GM21526 (cell line): Measurements from ENCODE around the gene TCP10L.
"Not testable (repeated sequence)": the region's sequence is repeated elsewhere in the genome, so short reads cannot be mapped to it uniquely, and the experiment has no call there.

Experiments used
- ATAC-seq: cut with Tn5 transposase; IDR thresholded peaks from one replicate; pipeline ENCODE4 v1.9.1; 2021; ENCODE audit warnings: moderate library complexity; ENCODE audit not compliant: unreplicated experiment, low FRiP score

Gene TCP10L

GRCh38 chr21:32585042-32585710 is at the start of gene TCP10L:
Gene TCP10L, minus strand, starts transcription at chr21:32585523. Its CDS starts 1,219 bp downstream, at chr21:32584304.
- no peak for ATAC-seq

GRCh38 chr21:32626621-32627196 is 41.4 kb upstream of the TCP10L start:
- no peak for ATAC-seq

GRCh38 chr21:32618218-32618617 is 32.9 kb upstream of the TCP10L start:
- not testable (repeated sequence) for ATAC-seq

DNA sequence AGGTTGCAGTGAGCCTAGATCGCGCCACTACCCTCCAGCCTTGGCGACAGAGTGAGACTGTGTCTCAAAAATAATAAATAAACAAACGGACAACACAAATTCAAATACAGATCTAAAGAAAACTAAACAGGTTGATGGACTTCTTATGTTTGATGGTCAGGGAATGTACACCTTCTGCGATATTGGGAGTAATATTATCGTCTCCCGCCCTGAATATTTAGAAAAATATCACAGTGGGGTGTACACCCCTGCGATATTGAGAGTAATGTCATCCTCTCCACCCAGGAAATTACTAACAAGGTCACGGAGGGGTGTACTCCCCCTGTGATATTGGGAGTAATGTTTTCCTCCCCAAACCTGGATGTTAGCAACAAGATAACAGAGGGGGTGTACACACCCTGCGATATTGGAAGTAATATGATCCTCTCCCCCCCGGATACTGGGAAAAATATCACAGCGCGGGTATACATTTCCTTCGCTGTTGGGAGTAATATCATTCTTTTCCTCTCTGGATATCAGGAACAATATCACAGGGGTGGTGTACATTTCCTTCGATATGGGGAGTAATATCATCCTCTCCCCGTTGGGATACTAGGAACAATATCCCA is 28.2 kb upstream of the TCP10L start:
- ATAC-seq = no peak

DNA sequence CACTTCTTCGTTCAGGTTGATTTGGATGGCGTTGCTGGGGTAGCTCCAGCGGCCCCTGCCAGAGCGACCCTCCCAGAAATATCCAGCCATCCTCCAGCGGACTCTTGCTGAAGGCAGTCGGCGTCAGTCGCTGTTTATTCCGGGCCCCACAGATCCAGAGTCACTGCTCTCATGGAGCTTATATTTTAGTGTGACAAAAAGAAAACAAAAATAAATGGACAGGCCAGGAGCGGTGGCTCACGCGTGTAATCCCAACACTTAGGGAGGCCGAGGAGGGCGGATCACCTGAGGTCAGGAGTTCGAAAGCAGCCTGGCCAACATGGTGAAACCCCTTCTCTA is 27.6 kb upstream of the TCP10L start:
- no peak for ATAC-seq

GRCh38 chr21:32612075-32612998 is 27.0 kb upstream of the TCP10L start, which contains the start of gene CFAP298:
Gene CFAP298, minus strand, starts transcription at chr21:32612377. Its CDS starts 134 bp downstream, at chr21:32612243.
- peak; percentile 95 for ATAC-seq

DNA sequence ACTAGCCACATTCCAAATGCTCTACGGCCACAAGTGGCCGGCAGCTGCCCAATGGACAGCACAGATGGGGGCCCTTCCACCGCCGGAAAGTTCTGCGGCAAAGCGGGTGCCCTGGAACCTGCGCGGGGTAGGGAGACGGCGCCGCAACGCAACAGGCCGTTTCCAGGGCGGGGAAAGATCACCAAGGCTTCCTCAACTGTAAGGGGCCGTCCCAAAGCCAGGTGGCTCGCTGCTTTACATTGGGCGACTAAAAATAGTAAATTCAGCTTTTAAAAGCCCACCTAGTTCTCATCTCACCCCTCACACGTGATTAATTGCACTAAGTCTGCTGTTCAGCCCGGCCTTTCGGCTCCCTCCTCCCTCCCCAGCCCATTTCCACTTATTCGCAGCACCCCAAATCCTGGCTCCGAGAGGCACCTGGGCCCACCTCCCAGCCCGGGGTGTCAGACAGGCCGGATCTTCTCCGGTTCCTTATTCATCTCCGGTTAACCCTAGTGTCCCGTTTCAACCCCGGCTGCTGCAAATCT is 26.2 kb upstream of the TCP10L start:
- peak; percentile 11 for ATAC-seq

- ATAC-seq = not testable (repeated sequence)
Measured at GRCh38 chr21:32610940-32611339, 25.6 kb upstream of the TCP10L start.

DNA sequence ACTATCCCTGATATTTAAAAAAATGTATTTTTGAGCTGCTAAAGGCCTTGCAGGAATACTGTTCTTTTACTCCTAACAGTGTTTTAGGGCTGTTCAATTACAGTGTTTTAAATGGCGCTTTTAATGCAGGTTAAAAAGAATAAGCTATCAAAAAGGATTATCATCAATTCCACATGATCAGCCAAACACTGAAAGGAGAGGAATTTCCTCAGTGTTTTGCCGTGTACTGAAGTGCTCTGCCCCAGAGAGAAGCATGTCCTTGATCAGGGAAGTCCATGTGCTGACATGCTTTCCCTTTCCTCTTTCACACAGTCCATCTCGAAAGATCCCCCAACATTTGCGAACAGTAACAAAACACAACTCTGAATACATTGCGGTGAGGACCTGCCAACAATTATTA is 23.5 kb upstream of the TCP10L start:
- ATAC-seq = no peak

DNA sequence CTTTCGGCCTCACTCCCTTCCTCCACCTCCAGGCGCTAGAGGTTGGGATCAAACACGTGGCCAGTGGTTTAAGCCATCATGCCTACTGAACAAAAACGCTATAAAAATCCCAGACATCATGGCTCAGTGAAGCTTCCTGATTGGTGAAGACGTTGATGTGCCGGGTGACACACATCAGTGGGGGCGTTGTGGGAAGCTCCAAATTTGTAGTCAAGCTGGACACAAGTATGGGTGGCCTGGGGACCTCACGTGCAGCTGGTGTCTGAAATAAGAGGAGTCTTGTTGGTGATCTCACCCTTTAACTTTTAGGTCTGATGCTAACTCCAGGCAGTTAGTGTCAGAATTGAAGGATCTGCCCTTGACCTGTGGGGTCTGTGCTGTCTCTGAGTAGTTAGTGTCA is 20.1 kb upstream of the TCP10L start:
- ATAC-seq = no peak

DNA sequence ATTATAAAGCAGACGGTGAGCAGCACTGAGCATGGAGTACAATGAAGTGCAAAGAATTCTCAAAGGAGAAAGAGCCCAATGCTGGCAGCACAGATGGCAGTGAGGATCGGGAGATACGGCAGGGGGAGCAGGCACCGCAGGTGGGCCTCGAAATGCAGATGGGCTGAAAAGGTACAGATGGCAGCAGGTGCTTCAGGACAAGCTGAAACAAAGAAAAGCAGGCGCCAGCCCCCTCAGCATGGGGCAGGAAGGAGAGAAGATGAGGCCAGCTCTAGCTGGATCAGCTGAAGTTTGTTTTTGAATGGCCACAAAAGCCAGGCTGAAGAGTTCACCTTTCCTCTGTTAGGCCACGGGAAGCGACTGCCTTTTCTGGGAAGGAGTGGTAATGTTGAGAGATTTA is 19.1 kb upstream of the TCP10L start:
- no peak for ATAC-seq

- ATAC-seq = no peak
Measured at GRCh38 chr21:32603131-32603530, 17.8 kb upstream of the TCP10L start.

- no peak for ATAC-seq
Measured at GRCh38 chr21:32602099-32602498, 16.8 kb upstream of the TCP10L start.

- ATAC-seq = no peak
Measured at GRCh38 chr21:32599526-32599925, 14.2 kb upstream of the TCP10L start.

DNA sequence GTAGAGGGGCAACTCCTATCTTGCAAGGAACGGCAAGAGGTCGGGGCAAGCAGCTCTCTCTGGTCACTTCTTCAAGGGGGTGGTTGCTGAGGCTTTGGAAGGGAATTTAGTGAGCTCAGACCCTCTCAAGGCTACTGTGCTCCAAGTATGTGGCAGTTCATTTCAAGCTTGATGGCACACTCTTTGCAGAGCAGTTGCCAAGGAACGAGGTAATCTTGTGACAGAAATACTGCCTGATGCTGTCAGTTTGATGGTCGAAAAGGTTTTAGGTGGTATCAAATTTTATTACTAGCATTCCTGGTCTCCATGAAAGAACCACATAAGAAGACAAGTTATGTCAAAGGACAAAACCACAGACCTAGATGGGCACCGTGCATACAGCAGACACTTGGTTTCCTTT is 13.8 kb upstream of the TCP10L start:
- ATAC-seq = no peak

- no peak for ATAC-seq
Measured at GRCh38 chr21:32597205-32597604, 11.9 kb upstream of the TCP10L start.

DNA sequence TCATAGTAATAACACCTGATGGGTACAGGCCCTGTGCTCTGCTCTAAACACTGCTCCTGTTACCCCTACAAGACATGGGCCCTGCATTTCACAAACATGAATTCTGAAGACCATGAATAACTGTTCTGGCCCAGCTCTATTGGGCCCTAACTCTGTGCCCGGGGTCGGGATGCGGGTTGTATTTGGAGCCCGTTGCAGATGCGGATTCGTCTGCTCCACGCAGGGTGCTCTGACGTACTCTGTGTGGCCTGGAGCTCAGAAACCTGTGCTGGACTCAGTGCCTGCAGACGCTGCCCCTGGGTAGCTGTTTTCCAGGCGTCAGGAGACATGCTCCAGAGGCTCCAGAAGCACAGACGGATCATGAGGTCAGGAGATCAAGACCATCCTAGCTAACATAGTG is 10.1 kb upstream of the TCP10L start:
- no peak for ATAC-seq

DNA sequence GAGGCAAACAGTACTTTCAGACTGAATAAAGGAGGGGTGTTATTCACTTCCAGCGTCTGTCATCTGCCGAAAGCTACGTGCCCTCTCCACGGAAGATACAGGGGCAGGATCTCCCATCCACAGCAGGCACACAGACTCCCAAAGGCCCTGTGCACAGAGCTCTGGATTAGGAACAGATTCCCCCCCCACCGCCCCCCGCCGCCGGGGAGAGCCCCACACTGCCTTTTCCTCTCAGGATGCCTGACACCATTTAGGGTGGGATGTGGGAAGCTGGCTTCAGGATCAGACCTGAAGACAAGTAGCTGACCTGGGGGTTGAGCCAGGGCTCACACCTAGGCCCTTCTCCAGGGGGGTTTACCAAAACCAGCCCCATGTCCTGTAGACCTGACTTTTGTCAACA is 8.4 kb upstream of the TCP10L start:
- no peak for ATAC-seq

GRCh38 chr21:32592929-32593502 is 7.7 kb upstream of the TCP10L start:
- ATAC-seq = no peak

GRCh38 chr21:32590130-32590529 is 4.8 kb upstream of the TCP10L start:
- no peak for ATAC-seq
